Measurements from ENCODE around the gene OSGIN1. TPM values are rescaled to one million over a fixed set of nuclear protein-coding genes. Genes with fewer than 3 reads are reported as not detected.

Gene OSGIN1
- total RNA-seq, 2 experiments from 2014 or later, result 0.48 to 0.88 TPM

- H3K4me3 Mint-ChIP-seq, result no peak overlapping the region
- H3K9me3 Mint-ChIP-seq, result no peaks in the 10 kb centered on the region
- H3K27me3 Mint-ChIP-seq, result peaks cover 6% of the 10 kb centered on the region
- H3K27ac Mint-ChIP-seq, result no peak overlapping the region
- DNase-seq, result no peak
- H3K4me1 Mint-ChIP-seq, result peaks cover 8% of the 10 kb centered on the region
- ChIA-PET POLR2A (no interaction called here), CTCF (no interaction called here)
- no peaks in the 10 kb centered on the region for H3K36me3 Mint-ChIP-seq (ENCODE audit: low read depth)
Measured at GRCh38 chr16:83951544-83951943, 1.5 kb upstream of the OSGIN1 start.

GRCh38 chr16:83952587-83952939 is 477 bp upstream of the OSGIN1 start:
- H3K27me3 Mint-ChIP-seq, result peaks cover 6% of the 10 kb centered on the region
- DNase-seq, result no peak
- POLR2A ChIA-PET, result no interaction called here
- H3K4me3 Mint-ChIP-seq, result no peak overlapping the region
- H3K36me3 Mint-ChIP-seq (ENCODE audit: low read depth), result no peaks in the 10 kb centered on the region
- no peaks in the 10 kb centered on the region for H3K9me3 Mint-ChIP-seq
- H3K4me1 Mint-ChIP-seq, result peaks cover 8% of the 10 kb centered on the region
- H3K27ac Mint-ChIP-seq, result no peak overlapping the region
- CTCF ChIA-PET, result no interaction called here

- peak overlapping the region; percentile 49 for H3K4me3 Mint-ChIP-seq
Measured at GRCh38 chr16:83953796-83954576, 946 bp downstream of the OSGIN1 start.

GRCh38 chr16:83954577-83955016 is 1.6 kb downstream of the OSGIN1 start:
- no peak for DNase-seq
- Mint-ChIP-seq H3K4me3 (no peak overlapping the region), H3K9me3 (no peaks in the 10 kb centered on the region), H3K4me1 (peaks cover 8% of the 10 kb centered on the region), H3K36me3 (ENCODE audit: low read depth) (no peaks in the 10 kb centered on the region), H3K27me3 (peaks cover 6% of the 10 kb centered on the region), H3K27ac (no peak overlapping the region)
- CTCF ChIA-PET, result interaction anchor here (0.9 to 1.9 kb wide), 11 partner anchors 9 to 232 kb away, joined by 3 to 12 read pairs (median 4); partner anchors contain the start of gene TAF1C
- POLR2A ChIA-PET, result interaction anchor here (1.5 kb wide), 1 partner anchor 162 kb away, joined by 7 read pairs; the partner anchor contains the start of gene MBTPS1

More at GRCh38 chr16:83953796-83954576, 946 bp downstream of the OSGIN1 start:
- CTCF ChIA-PET, result interaction anchor here (0.9 to 1.9 kb wide), 12 partner anchors 9 to 233 kb away, joined by 3 to 12 read pairs (median 4); partner anchors contain the start of gene TAF1C
- Mint-ChIP-seq H3K4me1 (peaks cover 8% of the 10 kb centered on the region), H3K27ac (no peak overlapping the region), H3K27me3 (peaks cover 6% of the 10 kb centered on the region), H3K36me3 (ENCODE audit: low read depth) (no peaks in the 10 kb centered on the region), H3K9me3 (no peaks in the 10 kb centered on the region)
- POLR2A ChIA-PET, result interaction anchor here (1.5 kb wide), 1 partner anchor 163 kb away, joined by 7 read pairs; the partner anchor contains the start of gene MBTPS1
- DNase-seq, result peak; percentile 21

- H3K9me3 Mint-ChIP-seq, result no peaks in the 10 kb centered on the region
- POLR2A ChIA-PET, result no interaction called here
- H3K4me1 Mint-ChIP-seq, result peaks cover 8% of the 10 kb centered on the region
- H3K27me3 Mint-ChIP-seq, result peaks cover 6% of the 10 kb centered on the region
- DNase-seq, result no peak
- H3K4me3 Mint-ChIP-seq, result no peak overlapping the region
- CTCF ChIA-PET, result interaction anchor here (0.9 to 1.5 kb wide), 3 partner anchors 111 to 232 kb away, joined by 3 to 6 read pairs (median 4); no protein-coding TSS in a partner anchor
- no peaks in the 10 kb centered on the region for H3K36me3 Mint-ChIP-seq (ENCODE audit: low read depth)
- H3K27ac Mint-ChIP-seq, result no peak overlapping the region
Measured at GRCh38 chr16:83955218-83956130, 2.4 kb downstream of the OSGIN1 start.

- peaks cover 8% of the 10 kb centered on the region for H3K4me1 Mint-ChIP-seq
- no peak overlapping the region for H3K27ac Mint-ChIP-seq
- POLR2A ChIA-PET, result interaction anchor here (0.9 kb wide), 1 partner anchor 111 kb away, joined by 3 read pairs; no protein-coding TSS in a partner anchor
- H3K36me3 Mint-ChIP-seq (ENCODE audit: low read depth), result no peaks in the 10 kb centered on the region
- H3K4me3 Mint-ChIP-seq, result no peak overlapping the region
- H3K9me3 Mint-ChIP-seq, result no peaks in the 10 kb centered on the region
- H3K27me3 Mint-ChIP-seq, result peaks cover 6% of the 10 kb centered on the region
- CTCF ChIA-PET, result interaction anchor here (0.5 to 2.3 kb wide), 16 partner anchors 15 to 535 kb away, joined by 3 to 21 read pairs (median 3); partner anchors contain the start of genes SLC38A8 and TAF1C
- DNase-seq, result peak; percentile 79
Measured at GRCh38 chr16:83956336-83957289, 3.6 kb downstream of the OSGIN1 start.

GRCh38 chr16:83957296-83957855 is 4.3 kb downstream of the OSGIN1 start:
- POLR2A ChIA-PET, result interaction anchor here (0.9 kb wide), 1 partner anchor 110 kb away, joined by 3 read pairs; no protein-coding TSS in a partner anchor
- no peaks in the 10 kb centered on the region for H3K9me3 Mint-ChIP-seq
- DNase-seq, result no peak
- no peak overlapping the region for H3K4me3 Mint-ChIP-seq
- H3K4me1 Mint-ChIP-seq, result peaks cover 8% of the 10 kb centered on the region
- peaks cover 6% of the 10 kb centered on the region for H3K27me3 Mint-ChIP-seq
- H3K36me3 Mint-ChIP-seq (ENCODE audit: low read depth), result no peaks in the 10 kb centered on the region
- CTCF ChIA-PET, result interaction anchor here (0.7 to 2.3 kb wide), 14 partner anchors 16 to 1607 kb away, joined by 3 to 21 read pairs (median 4); partner anchors contain the start of gene TAF1C
- no peak overlapping the region for H3K27ac Mint-ChIP-seq

GRCh38 chr16:83958137-83958845 is 5.3 kb downstream of the OSGIN1 start:
- ChIA-PET CTCF (interaction anchor here (0.7 to 2.3 kb wide), 7 partner anchors 20 to 1608 kb away, joined by 3 to 21 read pairs (median 5); partner anchors contain the start of gene TAF1C), POLR2A (no interaction called here)
- H3K4me3 Mint-ChIP-seq, result no peak overlapping the region
- H3K9me3 Mint-ChIP-seq, result no peaks in the 10 kb centered on the region
- no peak for DNase-seq
- H3K27me3 Mint-ChIP-seq, result peaks cover 6% of the 10 kb centered on the region
- H3K27ac Mint-ChIP-seq, result no peak overlapping the region
- H3K36me3 Mint-ChIP-seq (ENCODE audit: low read depth), result no peaks in the 10 kb centered on the region
- H3K4me1 Mint-ChIP-seq, result peaks cover 6% of the 10 kb centered on the region

- Mint-ChIP-seq H3K36me3 (ENCODE audit: low read depth) (no peaks in the 10 kb centered on the region), H3K4me3 (no peak overlapping the region), H3K4me1 (peaks cover 4% of the 10 kb centered on the region), H3K27ac (no peak overlapping the region), H3K27me3 (peaks cover 4% of the 10 kb centered on the region), H3K9me3 (no peaks in the 10 kb centered on the region)
- no peak for DNase-seq
- CTCF ChIA-PET, result no interaction called here
- POLR2A ChIA-PET, result no interaction called here
Measured at GRCh38 chr16:83958846-83959565, 6.0 kb downstream of the OSGIN1 start.

GRCh38 chr16:83959656-83960434 is 6.8 kb downstream of the OSGIN1 start:
- no peak overlapping the region for H3K4me3 Mint-ChIP-seq
- DNase-seq, result no peak
- no peaks in the 10 kb centered on the region for H3K4me1 Mint-ChIP-seq
- no peaks in the 10 kb centered on the region for H3K9me3 Mint-ChIP-seq
- ChIA-PET POLR2A (no interaction called here), CTCF (no interaction called here)
- H3K27ac Mint-ChIP-seq, result no peak overlapping the region
- no peaks in the 10 kb centered on the region for H3K27me3 Mint-ChIP-seq
- no peaks in the 10 kb centered on the region for H3K36me3 Mint-ChIP-seq (ENCODE audit: low read depth)

Measured in activated CD4-positive, alpha-beta memory T cell treated with anti-CD3 and anti-CD28 coated beads, Interleukin-2, amount 10 ng/mL, durations not matched to agents 7 days and 5 days (primary cell).